Measurements from ENCODE around the gene SLC1A1.

The SLC1A1 gene

DNA sequence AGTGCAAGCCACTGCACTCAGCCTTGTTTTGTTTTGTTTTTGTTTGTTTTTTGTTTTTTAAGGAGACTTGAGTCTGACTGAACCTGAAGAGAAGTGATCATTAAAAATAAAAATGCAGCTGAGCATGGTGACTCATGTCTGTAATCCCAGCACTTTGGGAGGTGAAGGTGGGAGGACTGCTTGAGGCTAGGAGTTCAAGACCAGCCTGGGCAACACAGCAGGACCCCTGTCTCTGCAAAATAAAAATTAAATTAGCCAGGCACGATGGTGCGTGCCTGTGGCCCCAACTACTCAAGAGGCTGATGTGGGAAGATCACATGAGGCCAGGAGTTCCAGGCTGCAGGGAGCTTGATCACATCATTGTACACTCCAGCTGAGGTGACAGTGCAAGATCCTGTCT lies 6.2 kb downstream of the SLC1A1 start:
- DNase-seq (ENCODE audit: low spot score) (no peak), ATAC-seq (ENCODE audit: low read depth) (no peak)
- Histone ChIP-seq H3K36me3 (ENCODE audit: low read depth) (no peaks in the 10 kb centered on the region), H3K4me3 (ENCODE audit: severe bottlenecking) (no peak overlapping the region), H3K4me1 (ENCODE audit: insufficient read depth, poor library complexity, severe bottlenecking) (peaks cover 3% of the 10 kb centered on the region), H3K27ac (ENCODE audit: poor library complexity, severe bottlenecking) (no peak overlapping the region), H3K27me3 (ENCODE audit: insufficient read depth, poor library complexity, severe bottlenecking) (no peaks in the 10 kb centered on the region), H3K9me3 (ENCODE audit: severe bottlenecking) (no peaks in the 10 kb centered on the region)
- TF ChIP-seq CTCF (IDR thresholded peaks at IDR 0.05; ENCODE audit: poor library complexity, severe bottlenecking), result no peak

- TF ChIP-seq CTCF (IDR thresholded peaks at IDR 0.05; ENCODE audit: poor library complexity, severe bottlenecking), result no peak
- DNase-seq (ENCODE audit: low spot score), result no peak
- no peak for ATAC-seq (ENCODE audit: low read depth)
- H3K27me3 ChIP-seq (ENCODE audit: insufficient read depth, poor library complexity, severe bottlenecking), result no peaks in the 10 kb centered on the region
- H3K36me3 ChIP-seq (ENCODE audit: low read depth), result no peaks in the 10 kb centered on the region
- H3K9me3 ChIP-seq (ENCODE audit: severe bottlenecking), result no peaks in the 10 kb centered on the region
- H3K27ac ChIP-seq (ENCODE audit: poor library complexity, severe bottlenecking), result no peak overlapping the region
- H3K4me3 ChIP-seq (ENCODE audit: severe bottlenecking), result no peak overlapping the region
- H3K4me1 ChIP-seq (ENCODE audit: insufficient read depth, poor library complexity, severe bottlenecking), result no peaks in the 10 kb centered on the region
These were observed 7.1 kb downstream of the SLC1A1 start for GRCh38 chr9:4497395-4497794.

- ATAC-seq (ENCODE audit: low read depth) (no peak), DNase-seq (ENCODE audit: low spot score) (no peak)
- Histone ChIP-seq H3K36me3 (ENCODE audit: low read depth) (no peaks in the 10 kb centered on the region), H3K4me1 (ENCODE audit: insufficient read depth, poor library complexity, severe bottlenecking) (no peaks in the 10 kb centered on the region), H3K4me3 (ENCODE audit: severe bottlenecking) (no peak overlapping the region), H3K27me3 (ENCODE audit: insufficient read depth, poor library complexity, severe bottlenecking) (no peaks in the 10 kb centered on the region), H3K9me3 (ENCODE audit: severe bottlenecking) (no peaks in the 10 kb centered on the region), H3K27ac (ENCODE audit: poor library complexity, severe bottlenecking) (no peak overlapping the region)
- TF ChIP-seq CTCF (IDR thresholded peaks at IDR 0.05; ENCODE audit: poor library complexity, severe bottlenecking), result no peak
These were observed 7.6 kb downstream of the SLC1A1 start for GRCh38 chr9:4497855-4498254.

DNA sequence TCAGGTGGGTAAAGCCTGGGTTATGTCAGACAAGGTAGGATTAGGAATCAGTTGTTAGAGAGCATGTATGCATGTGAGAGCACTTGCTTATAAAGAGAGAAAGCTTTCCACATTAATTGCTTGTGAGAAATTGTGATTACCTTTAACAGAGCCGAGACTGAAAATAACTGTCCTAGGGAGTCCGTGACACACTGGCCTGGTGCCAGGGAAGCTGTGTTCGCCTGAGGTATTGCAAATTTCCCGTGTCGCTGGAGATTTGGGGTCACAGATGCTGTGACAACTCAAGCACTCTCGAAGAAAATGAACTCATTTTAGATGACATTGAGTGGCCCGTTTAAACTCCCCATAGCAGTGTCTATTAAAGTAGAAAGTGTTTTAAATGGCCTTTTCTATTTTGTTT lies 9.6 kb downstream of the SLC1A1 start:
- ATAC-seq (ENCODE audit: low read depth), result no peak
- H3K36me3 ChIP-seq (ENCODE audit: low read depth), result no peaks in the 10 kb centered on the region
- H3K4me3 ChIP-seq (ENCODE audit: severe bottlenecking), result no peak overlapping the region
- H3K27me3 ChIP-seq (ENCODE audit: insufficient read depth, poor library complexity, severe bottlenecking), result no peaks in the 10 kb centered on the region
- no peak overlapping the region for H3K27ac ChIP-seq (ENCODE audit: poor library complexity, severe bottlenecking)
- no peaks in the 10 kb centered on the region for H3K9me3 ChIP-seq (ENCODE audit: severe bottlenecking)
- no peak for TF ChIP-seq CTCF (IDR thresholded peaks at IDR 0.05; ENCODE audit: poor library complexity, severe bottlenecking)
- no peaks in the 10 kb centered on the region for H3K4me1 ChIP-seq (ENCODE audit: insufficient read depth, poor library complexity, severe bottlenecking)
- DNase-seq (ENCODE audit: low spot score), result no peak

DNA sequence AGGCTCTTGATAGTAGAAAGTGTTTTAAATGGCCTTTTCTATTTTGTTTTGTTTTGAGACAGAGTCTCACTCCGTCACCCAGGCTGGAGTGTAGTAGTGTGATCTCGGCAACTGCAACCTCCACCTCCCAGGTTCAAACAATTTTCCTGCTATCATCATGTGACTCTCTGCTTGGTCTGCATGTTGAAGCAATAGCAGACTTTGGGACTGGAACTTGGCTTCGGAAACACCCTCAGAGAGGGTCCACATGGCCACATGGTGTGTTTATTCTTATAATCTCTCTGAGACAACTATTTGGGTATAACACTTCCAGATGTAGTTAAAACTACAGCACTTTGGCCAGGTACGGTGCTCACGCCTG lies 10.9 kb downstream of the SLC1A1 start:
- no peak for TF ChIP-seq CTCF (IDR thresholded peaks at IDR 0.05; ENCODE audit: poor library complexity, severe bottlenecking)
- Histone ChIP-seq H3K27me3 (ENCODE audit: insufficient read depth, poor library complexity, severe bottlenecking) (no peaks in the 10 kb centered on the region), H3K36me3 (ENCODE audit: low read depth) (no peaks in the 10 kb centered on the region), H3K9me3 (ENCODE audit: severe bottlenecking) (no peaks in the 10 kb centered on the region), H3K27ac (ENCODE audit: poor library complexity, severe bottlenecking) (no peak overlapping the region), H3K4me3 (ENCODE audit: severe bottlenecking) (no peak overlapping the region), H3K4me1 (ENCODE audit: insufficient read depth, poor library complexity, severe bottlenecking) (no peaks in the 10 kb centered on the region)
- DNase-seq (ENCODE audit: low spot score), result no peak
- ATAC-seq (ENCODE audit: low read depth), result no peak
